Mammary epithelial cell (primary cell): ENCODE measurements around the gene SMYD3.

Experiments
- CTCF ChIP-seq, 2 donors: IDR thresholded peaks in 1 of 2; conservative IDR thresholded peaks in 1 of 2; 2 replicates each; pipeline ENCODE4 v1.5.1; 2011 to 2012; ENCODE audit warnings: inconsistent platforms in 2 of 2, low read length in 2 of 2, mild to moderate bottlenecking in 2 of 2, control low read depth in 1 of 2, low read depth in 1 of 2; ENCODE audit not compliant: insufficient read depth in 1 of 2; ENCODE audit errors: extremely low read depth in 1 of 2
- EZH2 ChIP-seq: IDR thresholded peaks from 2 replicates; pipeline ENCODE4 v1.6.1; 2012; ENCODE audit warnings: low read length, inconsistent platforms, borderline replicate concordance

GRCh38 chr1:246308533-246309075 is 198.5 kb downstream of the SMYD3 start:
- TF ChIP-seq CTCF (conservative IDR thresholded peaks at IDR 0.05 in 1 of 2, IDR thresholded peaks at IDR 0.05 in 1 of 2; ENCODE audit: extremely low read depth in 1 of 2, insufficient read depth in 1 of 2, low read depth in 1 of 2, low read length in 2 of 2) (no peak), EZH2 (no peak)
